Neuron (in vitro differentiated cells): Measurements from ENCODE around the gene TMEM86A.
A peak's percentile ranks its signal among the peaks of the same experiment; 100 is the strongest.

Experiments
- H2AFZ ChIP-seq: one replicate; pipeline ENCODE4 v1.6.1; 2013; ENCODE audit warnings: low read depth, mild to moderate bottlenecking, inconsistent platforms, low read length, moderate library complexity
- H3K27me3 ChIP-seq: one replicate; pipeline ENCODE4 v1.6.1; 2013; ENCODE audit warnings: low read length; ENCODE audit not compliant: insufficient read depth
- H3K36me3 ChIP-seq: one replicate; pipeline ENCODE4 v1.6.1; 2013; ENCODE audit warnings: low read length; ENCODE audit not compliant: insufficient read depth
- H3K4me1 ChIP-seq: one replicate; pipeline ENCODE4 v1.6.1; 2013; ENCODE audit warnings: low read length; ENCODE audit not compliant: insufficient read depth
- H3K4me3 ChIP-seq: 2 replicates; pipeline ENCODE4 v1.5.1; 2013; ENCODE audit warnings: mild to moderate bottlenecking, low read length, moderate library complexity
- H3K9me3 ChIP-seq: one replicate; pipeline ENCODE4 v1.6.1; 2013; ENCODE audit warnings: low read length

The TMEM86A gene

DNA sequence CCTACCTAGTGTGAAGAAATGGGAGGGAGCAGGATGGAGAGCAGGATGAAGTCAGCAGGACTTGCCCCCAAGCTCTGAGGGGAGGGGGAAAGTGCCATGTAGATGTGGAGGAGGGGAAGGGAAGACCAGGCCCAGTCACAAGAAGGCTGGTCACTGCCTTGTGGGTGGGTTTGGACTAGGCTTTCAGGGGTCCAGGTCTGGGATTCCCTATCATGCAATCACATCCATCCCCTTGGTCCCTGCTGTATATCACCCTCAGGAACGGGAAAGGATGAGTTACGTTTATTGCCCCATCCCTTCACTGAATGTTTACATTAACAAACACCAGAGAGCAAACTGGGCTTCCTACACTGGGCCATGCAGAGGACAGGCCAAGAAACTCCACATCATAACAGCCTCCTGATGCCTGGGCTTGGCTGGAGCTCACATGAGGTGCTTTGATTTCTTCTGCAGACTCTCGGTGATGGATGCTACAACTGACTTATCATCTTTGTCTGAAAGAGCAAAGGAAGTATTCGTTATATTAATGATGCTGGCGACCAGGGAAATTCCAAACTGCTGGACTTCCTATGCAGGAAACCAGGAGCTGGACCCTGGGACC, 5.6 kb downstream of the TMEM86A start:
- Histone ChIP-seq H2AFZ (no peak overlapping the region), H3K4me1 (peaks cover 16% of the 10 kb centered on the region), H3K9me3 (no peaks in the 10 kb centered on the region), H3K27me3 (peaks cover 23% of the 10 kb centered on the region), H3K4me3 (no peak overlapping the region), H3K36me3 (peaks cover 6% of the 10 kb centered on the region)

DNA sequence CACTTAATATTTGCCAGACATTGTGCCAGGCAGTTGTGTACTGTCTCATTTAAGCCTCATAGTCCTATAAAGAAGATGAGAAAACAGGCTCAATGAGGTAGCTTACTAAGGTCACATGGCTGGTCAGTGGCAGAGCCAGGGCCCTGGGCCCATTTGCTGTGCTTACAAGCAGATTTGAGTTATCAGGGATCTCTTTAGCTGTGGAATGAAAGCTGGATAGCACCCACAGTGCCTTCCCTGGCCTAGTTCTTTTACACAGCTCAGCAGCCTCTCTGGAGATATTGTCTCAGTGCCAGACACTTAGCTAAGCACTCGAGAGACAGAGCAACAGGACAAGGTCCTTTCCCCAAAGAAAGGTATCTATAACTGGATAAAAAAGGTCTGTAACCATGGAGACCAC, 6.1 kb downstream of the TMEM86A start:
- H3K4me3 ChIP-seq = no peak overlapping the region
- no peaks in the 10 kb centered on the region for H3K9me3 ChIP-seq
- H2AFZ ChIP-seq = no peak overlapping the region
- H3K4me1 ChIP-seq = peaks cover 11% of the 10 kb centered on the region
- H3K36me3 ChIP-seq = peaks cover 6% of the 10 kb centered on the region
- peaks cover 24% of the 10 kb centered on the region for H3K27me3 ChIP-seq

DNA sequence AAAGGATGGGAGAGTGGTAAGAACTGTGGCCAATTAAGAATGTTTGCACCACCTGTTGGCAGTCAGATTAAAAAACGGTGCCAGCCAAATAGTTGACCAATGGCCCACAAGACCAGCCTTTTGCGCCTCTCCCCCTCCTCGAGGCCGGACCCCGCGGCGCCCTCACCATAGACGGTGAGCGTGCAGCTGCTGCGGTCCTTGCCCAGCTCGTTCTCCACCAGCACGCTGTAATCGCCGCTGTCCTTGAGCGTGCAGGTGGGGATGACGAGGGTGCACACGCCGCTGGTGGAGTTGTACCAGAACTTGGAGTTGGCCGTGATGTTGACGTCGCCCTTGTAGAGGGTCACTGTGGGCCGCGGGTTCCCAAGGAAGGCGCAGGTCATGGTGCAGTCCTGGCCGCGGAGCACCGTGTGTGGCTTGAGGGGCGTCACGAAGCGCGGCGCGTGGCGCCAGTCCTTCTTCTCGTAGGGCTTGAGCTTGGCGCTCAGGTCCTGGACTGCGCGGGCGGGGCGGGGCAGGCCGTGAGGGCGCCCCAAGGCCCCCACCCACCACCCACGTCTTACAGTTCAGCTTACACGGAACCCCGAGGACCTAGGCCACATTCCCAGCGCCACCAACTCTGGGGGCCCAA, 7.2 kb downstream of the TMEM86A start:
- H3K4me3 ChIP-seq = no peak overlapping the region
- no peak overlapping the region for H2AFZ ChIP-seq
- H3K36me3 ChIP-seq = peaks cover 6% of the 10 kb centered on the region
- H3K4me1 ChIP-seq = peaks cover 7% of the 10 kb centered on the region
- no peaks in the 10 kb centered on the region for H3K9me3 ChIP-seq
- peaks cover 31% of the 10 kb centered on the region for H3K27me3 ChIP-seq

DNA sequence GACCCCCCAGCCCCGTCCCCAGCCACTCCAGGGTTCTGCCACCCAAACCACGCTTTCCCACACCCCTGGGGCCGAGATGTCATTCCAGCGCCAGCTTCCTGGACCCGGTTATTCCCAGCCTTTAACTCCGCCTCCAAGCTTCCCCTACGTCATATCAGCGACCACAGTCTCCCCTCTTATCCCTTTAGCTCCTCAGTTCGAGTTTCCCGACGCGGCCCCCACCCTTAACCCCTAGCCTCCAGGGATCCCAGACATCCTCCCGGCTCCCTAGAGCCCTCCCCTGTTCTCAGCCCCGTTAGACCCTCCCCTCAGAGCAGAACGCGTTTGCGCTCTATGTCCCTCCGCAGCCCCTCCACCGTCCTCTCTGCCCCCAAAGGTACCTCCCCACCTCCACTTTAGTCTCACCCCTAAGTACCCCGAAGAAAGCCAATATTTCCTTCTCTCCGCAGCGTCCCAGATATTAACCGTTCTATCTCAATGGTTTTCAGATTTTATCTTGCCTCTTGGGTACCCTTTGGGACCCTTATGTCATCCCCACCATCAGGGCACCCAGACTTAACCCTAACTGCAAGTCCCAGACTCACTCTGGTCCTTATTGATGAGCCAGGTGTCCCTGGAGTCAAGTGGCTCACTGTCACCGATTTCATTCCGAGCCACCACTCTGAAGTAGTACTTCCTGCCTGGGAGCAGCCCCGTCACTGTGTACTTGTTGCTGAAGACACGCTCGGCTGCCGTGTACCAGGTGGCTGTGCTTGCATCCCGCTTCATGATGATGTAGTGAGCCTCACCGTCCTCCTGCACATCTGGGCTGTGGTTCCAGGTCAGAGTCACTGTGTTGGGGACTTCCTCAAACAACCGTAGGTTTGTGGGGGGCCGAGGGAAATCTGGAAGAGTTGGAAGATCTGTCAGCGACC, 8.0 kb downstream of the TMEM86A start:
- no peak overlapping the region for H3K4me3 ChIP-seq
- H3K27me3 ChIP-seq = peaks cover 35% of the 10 kb centered on the region
- H3K4me1 ChIP-seq = peaks cover 7% of the 10 kb centered on the region
- H3K9me3 ChIP-seq = no peaks in the 10 kb centered on the region
- no peak overlapping the region for H2AFZ ChIP-seq
- H3K36me3 ChIP-seq = peaks cover 4% of the 10 kb centered on the region

DNA sequence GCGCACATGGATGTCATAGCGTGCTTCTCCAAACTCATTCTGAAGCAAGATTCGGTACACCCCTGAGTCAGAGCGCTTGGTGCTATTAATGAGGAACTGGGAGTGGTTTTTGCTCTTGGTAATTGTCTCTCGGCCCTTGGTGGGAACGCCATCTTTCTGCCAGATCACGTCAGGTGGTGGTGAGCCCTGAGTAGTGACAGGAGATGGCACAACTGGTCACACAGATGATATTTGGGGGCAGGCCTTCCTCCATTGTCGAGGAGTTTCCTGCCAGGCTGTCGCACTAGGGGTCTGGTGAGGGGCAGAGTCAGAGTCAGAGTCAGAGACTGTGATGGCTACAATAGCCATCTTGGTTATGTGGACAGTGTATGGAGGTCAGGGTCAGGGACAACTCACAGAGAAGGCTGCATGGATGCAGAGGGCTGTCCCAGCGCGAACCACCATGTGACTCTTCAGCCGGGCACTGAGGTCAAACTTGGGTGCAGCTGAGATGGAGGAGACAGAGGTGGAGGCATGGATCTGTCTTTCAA, 9.3 kb downstream of the TMEM86A start:
- H3K27me3 ChIP-seq = peaks cover 44% of the 10 kb centered on the region
- H3K4me3 ChIP-seq = no peak overlapping the region
- no peak overlapping the region for H2AFZ ChIP-seq
- H3K4me1 ChIP-seq = peaks cover 7% of the 10 kb centered on the region
- no peaks in the 10 kb centered on the region for H3K9me3 ChIP-seq
- no peaks in the 10 kb centered on the region for H3K36me3 ChIP-seq

DNA sequence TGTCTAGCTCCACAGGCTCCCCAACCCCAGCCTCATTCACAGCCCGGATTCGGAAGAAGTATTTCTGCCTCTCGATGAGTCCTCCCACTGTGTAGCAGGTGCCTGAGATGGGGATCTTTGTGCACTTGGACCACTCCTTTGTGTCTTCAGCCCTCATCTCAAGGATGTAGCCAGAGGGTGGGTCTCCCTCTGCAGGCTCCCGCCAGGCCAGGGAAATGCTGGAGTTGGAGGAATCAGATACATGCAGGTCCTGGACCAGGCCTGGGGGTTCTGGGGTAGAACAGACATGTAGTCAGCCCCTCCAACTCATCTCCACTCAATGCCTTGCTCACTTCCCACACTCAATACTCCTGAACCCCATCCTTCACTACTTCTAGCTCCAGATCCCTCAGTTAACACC, 10.8 kb downstream of the TMEM86A start:
- H2AFZ ChIP-seq = no peak overlapping the region
- no peaks in the 10 kb centered on the region for H3K9me3 ChIP-seq
- peaks cover 48% of the 10 kb centered on the region for H3K27me3 ChIP-seq
- H3K4me3 ChIP-seq = no peak overlapping the region
- peaks cover 7% of the 10 kb centered on the region for H3K4me1 ChIP-seq
- no peaks in the 10 kb centered on the region for H3K36me3 ChIP-seq

DNA sequence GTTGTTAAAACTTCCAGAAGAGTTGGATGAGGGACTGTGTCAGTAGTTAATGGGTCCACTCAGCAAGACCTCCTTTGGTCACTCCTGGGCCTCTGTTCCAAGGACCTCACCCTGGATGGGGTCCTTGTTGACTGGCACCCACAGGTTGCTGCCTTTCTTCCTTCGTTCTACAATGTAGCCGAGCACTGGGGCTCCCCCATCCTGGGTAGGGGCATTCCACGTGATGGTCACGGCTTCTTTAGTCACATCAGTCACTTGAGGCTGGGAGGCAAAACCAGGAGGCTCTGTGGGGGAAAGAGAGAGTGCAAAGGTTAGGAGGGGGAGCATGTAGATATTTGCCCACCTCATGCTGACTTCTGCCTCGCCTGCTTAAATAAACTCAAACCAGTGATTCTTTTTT, 12.0 kb downstream of the TMEM86A start:
- Histone ChIP-seq H3K36me3 (no peaks in the 10 kb centered on the region), H3K4me1 (no peaks in the 10 kb centered on the region), H3K27me3 (peaks cover 48% of the 10 kb centered on the region), H3K9me3 (no peaks in the 10 kb centered on the region), H3K4me3 (no peak overlapping the region), H2AFZ (no peak overlapping the region)

DNA sequence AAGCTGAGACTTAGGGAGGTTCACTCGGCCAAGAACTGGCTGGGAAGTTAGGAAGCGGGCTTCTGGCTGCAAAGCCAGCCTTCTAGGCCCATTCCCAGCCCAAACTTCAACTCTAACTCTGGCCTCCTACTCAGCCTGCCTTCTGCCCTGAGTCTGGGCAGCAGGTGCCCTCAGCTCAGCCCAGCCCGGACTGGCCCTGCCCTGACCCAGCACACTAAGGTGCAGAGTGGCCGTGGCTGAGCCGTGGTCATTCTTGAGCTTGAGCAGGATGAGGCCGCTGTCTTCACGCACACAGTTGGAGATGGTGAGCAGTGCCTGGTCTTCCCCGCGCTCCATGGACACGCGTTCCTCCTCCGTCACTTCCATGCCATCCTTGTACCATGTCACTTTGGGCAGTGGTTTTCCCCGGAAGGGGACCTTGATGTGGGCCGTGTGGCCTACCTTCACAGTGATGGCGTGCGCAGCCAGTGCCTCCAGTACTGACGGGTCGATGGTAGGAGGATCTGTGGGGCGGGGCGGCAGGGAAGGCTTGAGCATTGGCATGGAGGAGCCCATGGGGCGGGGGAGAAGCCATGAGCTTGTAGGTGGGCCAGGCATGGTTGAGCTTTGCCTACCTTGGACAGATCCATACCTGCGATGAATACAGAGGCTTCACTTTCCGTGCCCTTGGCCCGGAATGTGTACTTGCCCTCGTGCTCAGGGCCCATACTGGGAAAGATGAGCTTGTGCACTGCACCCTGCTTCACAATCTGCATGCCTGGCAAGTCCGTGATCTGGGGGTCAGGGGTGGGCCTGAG, 15.3 kb downstream of the TMEM86A start:
- Histone ChIP-seq H3K4me3 (no peak overlapping the region), H3K9me3 (peaks cover 2% of the 10 kb centered on the region), H3K36me3 (no peaks in the 10 kb centered on the region), H3K4me1 (no peaks in the 10 kb centered on the region), H2AFZ (no peak overlapping the region), H3K27me3 (peaks cover 49% of the 10 kb centered on the region)

DNA sequence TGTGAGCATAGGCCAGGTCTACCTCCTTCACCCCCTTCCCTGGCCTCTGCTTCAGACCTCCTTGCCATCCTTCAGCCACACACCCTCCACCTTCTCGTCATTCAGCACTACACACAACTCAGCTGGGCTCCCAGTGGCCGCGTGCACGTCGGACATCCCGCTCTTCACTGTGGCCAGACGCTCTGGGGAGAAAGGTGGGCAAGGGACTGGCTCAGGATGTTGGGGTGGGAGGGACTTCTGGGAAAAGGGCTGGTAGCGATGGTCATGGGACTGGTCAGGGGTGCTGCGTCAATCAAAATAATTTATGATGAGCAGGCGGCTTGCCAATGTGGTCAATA, 15.8 kb downstream of the TMEM86A start:
- H2AFZ ChIP-seq = no peak overlapping the region
- no peak overlapping the region for H3K4me3 ChIP-seq
- H3K27me3 ChIP-seq = peaks cover 46% of the 10 kb centered on the region
- H3K4me1 ChIP-seq = no peaks in the 10 kb centered on the region
- peaks cover 2% of the 10 kb centered on the region for H3K9me3 ChIP-seq
- H3K36me3 ChIP-seq = no peaks in the 10 kb centered on the region

DNA sequence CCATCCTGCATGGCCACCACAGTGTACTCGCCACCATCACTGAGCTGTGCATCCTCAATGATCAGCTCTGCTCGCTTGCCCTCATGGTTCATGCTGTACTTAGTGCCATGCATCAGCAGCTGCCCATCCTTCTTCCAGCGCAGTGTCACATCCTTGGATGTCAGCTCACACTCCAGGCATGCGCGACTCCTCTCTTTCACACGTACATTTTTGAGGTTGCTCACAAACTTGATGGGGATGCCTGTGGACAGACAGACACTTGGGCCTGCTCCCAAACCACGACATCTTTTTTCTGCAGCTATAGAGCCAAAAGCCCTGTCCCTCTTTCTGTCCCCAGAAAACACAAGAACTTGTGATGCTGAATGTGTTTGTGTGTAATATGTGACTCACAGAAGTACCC, 16.9 kb downstream of the TMEM86A start:
- Histone ChIP-seq H3K4me3 (no peak overlapping the region), H3K4me1 (no peaks in the 10 kb centered on the region), H3K36me3 (no peaks in the 10 kb centered on the region), H3K9me3 (peaks cover 2% of the 10 kb centered on the region), H2AFZ (no peak overlapping the region), H3K27me3 (peaks cover 42% of the 10 kb centered on the region)

DNA sequence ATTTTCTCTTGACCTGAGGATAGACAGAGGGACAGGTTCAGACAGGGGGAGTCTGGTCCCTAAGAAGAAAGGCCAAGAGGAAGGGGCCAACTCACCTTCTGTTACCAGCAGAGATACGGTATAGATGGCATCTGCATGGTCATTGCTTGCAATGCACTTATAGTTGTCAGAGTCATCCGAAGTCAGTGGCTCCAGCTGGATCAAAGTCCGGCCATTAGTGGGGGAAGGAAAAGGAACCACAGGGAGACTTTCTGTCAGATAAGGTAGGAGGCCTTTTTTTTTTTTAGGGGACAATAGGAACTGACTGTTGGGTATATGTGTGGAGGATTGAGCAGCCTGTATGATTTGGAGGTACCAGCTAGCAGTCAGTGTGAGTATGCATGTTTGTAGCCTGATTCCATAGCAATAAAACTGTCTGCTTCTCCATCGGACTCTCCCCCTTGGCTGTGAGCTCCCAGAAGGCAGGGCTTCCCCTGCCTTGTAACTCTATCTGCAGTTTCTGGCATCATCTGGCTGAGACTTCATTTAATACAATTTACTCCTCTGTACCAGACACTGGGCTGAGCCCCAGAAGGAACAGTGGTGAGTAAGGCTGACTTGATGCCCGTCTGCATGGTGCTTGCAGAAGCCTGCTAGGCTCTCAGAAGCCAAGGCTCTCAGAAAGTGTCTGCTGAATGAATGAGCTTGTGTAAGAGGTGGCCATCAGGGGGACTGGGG, 21.7 kb downstream of the TMEM86A start:
- Histone ChIP-seq H3K4me3 (peak overlapping the region; percentile 52), H3K9me3 (peaks cover 2% of the 10 kb centered on the region), H3K27me3 (peaks cover 21% of the 10 kb centered on the region), H2AFZ (no peak overlapping the region), H3K4me1 (peaks cover 13% of the 10 kb centered on the region), H3K36me3 (no peaks in the 10 kb centered on the region)

DNA sequence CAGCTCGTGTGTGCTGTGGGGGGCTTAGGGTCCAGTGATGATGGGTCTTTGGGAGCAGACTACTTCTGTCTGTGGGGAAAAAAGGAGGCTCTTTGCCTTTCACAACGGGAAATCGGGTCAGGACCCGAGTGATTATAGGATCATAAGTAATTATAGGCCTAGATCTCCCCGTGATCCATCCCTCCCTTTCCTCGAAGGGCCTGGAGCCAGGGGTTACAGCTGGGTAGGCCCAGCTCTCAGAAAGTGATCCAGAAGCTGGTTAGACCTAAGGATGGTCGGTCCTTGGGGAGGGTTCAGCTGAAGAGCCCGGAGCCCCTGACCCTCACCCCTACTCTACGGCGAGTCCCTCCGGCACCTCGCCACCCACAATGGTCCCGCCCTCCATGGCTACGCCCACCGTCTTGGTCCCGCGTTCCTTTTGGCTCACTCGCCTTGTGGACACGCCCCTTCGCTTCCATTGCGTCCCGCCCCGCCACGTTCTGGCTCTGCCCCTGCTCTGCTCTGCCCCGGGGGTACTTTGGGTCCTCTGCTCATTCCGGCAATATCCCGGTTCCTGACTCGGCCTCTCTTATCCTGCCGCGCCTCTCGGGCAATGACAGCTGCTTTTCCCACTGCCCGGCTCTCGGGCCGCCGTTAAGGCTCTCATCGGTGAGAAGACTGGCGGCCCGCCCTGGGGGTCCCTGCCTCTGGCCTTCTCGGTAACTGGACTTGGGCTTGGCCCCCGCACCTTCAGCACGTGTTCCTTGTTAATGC, 22.4 kb downstream of the TMEM86A start:
- H3K9me3 ChIP-seq = peaks cover 2% of the 10 kb centered on the region
- H2AFZ ChIP-seq = peak overlapping the region; percentile 87
- no peaks in the 10 kb centered on the region for H3K36me3 ChIP-seq
- H3K27me3 ChIP-seq = peaks cover 18% of the 10 kb centered on the region
- peaks cover 13% of the 10 kb centered on the region for H3K4me1 ChIP-seq
- H3K4me3 ChIP-seq = peak overlapping the region; percentile 52
